NCI-H510A treated with DMSO at 0.1 percent for 48 hours (cell line): ENCODE results near the gene CXXC5.
A peak's percentile ranks its signal among the peaks of the same experiment; 100 is the strongest.

Experiments used
- DNase-seq: peaks from one replicate; lab custom pipeline; 2025; lab: John Stamatoyannopoulos, UW

Gene CXXC5

DNA sequence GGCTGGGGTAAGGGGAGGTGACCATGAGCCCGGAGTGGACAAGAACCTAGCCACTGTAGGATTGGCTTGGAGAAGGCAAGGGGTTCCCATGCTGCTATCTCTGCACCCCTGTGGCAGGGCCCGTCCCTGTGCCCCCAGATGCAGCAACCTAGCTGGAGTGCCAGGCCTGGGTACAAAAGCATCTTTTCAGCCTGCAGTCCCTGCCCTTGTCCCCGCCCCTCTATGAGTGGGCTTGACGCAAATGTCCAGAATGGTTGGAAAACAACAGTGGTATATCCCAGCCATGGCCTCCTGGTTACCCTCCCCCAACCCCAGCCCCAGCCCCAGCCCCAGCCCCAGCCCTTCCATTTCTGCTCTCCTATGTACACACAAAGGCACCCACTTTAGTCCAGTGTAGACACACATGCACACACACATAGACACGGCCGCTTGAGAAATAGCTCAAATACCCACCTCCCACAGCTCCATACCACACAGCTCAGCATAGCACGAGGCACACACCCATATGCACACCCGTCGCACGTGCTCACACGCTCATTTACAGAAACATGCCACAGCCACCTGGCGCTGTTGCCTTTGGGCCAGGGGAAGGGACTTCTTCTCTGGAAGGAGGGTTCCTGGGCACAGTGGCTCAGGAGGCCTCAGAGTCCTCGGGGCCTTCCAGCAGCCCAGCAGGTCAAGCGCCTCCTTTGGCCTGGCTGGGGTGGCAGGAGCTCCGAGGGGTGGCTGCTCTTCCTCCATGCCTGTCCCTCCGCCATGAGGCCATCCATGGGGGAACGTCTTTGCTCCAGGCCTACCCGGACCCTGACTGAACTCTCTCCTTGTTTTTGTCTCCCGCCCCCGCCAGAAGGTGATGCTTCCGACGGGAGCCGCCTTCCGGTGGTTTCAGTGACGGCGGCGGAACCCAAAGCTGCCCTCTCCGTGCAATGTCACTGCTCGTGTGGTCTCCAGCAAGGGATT is 34.1 kb downstream of the CXXC5 start:
- no peak for DNase-seq

DNA sequence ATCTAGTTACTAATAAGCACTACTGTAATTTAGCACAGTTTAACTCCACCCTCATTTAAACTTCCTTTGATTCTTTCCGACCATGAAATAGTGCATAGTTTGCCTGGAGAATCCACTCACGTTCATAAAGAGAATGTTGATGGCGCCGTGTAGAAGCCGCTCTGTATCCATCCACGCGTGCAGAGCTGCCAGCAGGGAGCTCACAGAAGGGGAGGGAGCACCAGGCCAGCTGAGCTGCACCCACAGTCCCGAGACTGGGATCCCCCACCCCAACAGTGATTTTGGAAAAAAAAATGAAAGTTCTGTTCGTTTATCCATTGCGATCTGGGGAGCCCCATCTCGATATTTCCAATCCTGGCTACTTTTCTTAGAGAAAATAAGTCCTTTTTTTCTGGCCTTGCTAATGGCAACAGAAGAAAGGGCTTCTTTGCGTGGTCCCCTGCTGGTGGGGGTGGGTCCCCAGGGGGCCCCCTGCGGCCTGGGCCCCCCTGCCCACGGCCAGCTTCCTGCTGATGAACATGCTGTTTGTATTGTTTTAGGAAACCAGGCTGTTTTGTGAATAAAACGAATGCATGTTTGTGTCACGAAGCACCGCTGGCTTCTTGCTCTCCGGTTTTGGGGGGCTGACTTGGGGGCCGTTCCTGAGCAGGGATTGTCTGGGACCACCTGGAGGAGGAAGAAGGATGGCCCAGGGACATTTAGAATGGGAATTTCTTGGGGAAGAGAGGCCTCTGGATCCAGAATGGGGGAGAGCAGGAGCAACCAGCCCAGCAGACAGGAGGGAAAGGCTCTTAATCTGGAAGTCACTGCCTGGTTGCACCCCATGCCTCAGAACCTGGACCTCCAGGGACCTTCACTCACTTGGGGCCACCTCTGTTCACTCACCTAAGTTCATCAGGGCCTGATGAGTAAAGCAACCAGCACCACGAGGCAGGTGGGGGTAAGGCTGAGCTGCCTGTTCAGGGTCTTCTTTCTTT is 35.4 kb downstream of the CXXC5 start:
- DNase-seq: no peak

DNA sequence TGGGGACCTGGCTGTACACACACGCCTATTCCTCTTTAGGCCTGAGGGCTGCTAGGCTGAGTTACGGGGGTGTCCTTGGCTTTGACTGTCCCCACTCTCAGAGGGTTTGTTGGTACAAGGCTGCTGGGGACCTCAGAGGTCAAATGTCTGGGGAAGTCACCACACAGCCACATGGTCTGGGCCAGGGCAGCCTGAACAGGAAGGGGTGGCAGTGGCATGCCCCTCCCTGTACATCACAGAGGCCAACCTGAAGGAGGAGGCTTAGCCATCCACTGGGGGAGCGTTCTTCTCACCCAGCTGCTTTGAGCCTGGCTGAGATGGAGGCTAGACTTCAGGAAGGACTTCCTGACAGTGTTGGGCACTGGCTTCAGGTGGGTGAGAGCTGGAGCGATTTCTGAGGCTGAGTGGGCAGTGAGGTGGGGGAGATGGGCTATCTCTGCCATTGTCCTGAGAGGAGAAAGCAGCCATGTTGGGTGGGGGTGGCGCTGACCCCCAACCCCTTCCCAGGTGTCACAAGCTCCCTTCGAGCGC is 36.3 kb downstream of the CXXC5 start:
- DNase-seq: no peak

DNA sequence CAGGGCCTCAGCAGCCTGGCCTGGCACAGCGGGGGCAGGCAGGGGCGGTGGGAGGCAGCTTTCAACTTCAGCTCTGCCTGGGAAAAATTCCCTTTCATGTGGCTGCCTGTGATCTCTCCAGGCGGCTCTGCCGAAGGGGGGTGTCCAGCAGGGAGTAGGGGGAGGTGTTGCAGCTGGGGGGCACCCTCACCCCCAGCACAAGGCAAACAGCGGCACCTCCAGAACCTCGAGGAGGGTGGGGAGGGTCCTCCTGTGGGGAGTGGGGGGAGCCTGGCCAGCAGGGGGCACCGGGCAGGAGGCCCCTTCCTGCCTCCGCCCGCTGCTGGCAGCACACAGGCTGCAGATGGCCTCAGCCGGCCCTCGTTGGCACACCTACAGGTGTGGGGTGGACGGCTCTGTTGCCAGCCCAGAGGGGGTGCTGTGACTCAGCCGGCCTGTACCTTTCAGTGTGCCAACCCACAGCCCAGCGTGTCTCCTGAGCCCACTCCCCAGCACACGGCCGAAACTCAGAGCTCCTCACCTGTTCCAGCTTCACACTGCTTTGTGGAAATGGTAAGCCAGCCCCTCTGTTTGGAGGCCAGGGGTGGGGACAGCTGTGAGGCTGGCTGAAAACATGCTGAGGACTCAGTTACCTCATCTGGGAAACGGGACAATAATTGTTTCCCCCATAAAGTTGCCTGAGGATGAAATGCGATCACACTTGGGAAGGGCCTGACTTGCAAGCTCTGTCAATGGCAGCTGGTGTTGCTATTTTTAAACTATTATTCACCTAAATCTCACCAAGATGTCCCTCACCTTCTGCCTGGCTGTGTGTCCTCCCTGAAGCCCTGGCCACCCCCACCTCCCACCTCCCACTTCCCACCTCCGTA is 37.0 kb downstream of the CXXC5 start:
- DNase-seq: no peak

DNA sequence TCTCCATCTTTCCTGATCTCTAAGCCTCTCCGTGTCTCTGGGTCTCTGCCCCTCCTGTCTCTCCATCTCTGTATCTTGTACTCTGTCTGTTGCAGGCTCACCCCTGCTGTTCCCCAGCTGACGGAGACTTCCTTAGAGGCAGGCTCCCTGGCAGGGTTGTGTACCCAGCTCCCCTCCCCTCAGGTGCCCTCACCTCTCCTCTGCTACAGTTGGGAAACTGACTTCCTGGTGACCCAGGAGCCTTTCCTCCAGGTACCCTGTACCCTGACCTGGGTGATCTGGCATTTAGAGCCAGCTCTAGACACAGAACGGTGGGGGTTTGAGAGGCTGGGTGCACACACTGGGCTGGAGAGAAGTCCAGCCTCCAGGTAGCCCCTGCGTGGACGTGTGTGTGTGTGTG is 37.7 kb downstream of the CXXC5 start:
- no peak for DNase-seq

DNA sequence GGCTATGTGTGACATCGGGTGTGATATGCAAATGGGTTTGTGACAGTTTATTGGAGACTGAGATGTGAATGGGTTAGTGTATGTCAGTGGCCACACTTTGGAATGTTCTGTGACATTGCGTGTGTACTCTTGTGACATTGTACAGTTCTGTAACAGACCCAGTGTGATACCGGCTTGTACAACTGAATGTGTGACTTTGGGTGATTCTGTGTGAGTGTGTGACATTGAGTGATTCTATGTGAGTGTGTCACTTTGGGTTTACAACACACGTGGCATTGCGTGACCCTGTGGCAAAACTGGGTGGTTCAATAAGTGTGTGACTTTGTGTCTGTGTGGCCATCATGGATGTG is 38.2 kb downstream of the CXXC5 start:
- no peak for DNase-seq

DNA sequence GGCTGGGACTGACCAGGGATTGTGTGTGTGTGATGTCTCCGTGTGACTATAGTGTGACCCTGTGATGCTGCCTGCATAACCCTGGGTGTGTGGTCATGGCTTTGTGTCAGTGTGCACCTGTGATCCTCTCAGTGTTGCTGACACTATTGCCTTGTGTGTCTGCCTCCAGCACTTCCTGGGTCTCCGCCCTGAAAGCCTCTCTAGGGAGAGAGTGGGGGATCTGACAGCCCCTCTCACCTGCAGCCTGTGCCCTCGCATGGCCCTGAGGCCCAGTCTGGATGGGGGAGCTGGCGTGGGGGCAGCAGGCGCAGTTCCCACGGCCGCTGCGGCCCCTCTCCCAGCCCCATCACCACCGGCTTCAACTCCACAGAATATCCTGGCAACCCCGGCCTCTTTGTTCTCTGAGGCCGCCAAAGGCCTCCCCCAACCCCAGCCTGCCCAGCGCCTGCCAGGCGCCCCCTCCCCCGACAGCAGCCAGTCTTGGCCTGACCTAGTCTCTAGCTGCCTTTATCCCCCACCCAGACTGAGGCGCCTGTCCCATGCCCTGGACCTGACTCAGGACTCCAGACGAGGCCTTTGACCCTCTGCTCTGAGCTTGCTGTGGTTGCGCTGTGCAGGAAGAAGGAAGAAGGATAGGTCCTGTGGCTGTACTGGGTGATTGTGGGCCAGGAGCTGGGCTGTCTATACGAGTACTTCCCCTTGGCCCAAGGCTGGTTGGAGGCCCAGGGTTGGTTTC is 38.7 kb downstream of the CXXC5 start:
- no peak for DNase-seq

DNA sequence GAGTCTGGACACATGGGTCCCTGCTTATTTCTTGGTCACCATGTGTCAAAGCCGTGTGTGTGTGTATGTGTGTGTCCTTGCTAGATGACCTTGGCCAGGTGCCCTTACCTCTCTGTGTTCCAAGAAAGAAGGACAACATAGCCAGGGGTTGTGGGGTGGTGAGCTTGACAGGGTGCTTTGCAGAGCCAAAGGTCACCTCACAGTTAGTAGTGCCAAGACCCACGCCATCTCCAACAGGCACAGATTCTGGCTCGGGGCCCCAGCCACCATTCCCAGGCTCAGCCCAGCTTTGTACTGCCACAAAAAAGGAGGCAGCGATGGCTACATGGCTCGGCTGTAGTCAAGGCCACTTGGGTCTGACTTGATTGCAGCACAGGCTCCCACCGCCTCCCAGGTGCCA is 39.5 kb downstream of the CXXC5 start:
- DNase-seq: no peak

DNA sequence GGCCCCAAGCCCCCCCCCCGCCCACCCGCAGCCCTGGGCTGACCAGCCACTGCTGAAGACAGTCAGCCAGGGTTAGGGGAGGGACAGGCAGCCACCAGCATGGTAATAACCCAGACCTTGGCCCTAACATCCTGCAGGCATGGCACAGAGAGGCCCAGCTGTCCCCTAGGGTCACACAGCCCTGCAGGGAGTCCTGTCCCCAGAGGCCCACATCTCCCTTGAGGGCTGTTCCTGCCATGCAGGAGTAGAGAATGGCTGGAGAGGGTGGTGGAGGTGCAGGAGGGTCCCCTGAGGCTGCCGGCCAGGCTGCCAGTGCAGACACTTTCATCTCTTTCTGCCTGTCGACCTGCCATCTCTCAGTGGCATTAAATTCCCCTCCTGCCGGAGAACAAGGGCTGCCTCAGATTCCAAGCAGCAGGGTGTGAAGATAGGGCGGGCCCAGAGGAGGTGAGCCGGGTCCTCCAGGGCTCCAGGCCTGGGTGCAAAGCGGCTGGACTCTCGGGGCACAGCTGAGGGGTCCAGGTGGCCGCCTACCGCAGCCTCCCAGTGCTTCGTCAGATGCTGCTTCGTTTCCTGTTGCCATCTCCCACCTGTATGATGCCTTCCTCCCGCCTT is 40.0 kb downstream of the CXXC5 start:
- DNase-seq: no peak

DNA sequence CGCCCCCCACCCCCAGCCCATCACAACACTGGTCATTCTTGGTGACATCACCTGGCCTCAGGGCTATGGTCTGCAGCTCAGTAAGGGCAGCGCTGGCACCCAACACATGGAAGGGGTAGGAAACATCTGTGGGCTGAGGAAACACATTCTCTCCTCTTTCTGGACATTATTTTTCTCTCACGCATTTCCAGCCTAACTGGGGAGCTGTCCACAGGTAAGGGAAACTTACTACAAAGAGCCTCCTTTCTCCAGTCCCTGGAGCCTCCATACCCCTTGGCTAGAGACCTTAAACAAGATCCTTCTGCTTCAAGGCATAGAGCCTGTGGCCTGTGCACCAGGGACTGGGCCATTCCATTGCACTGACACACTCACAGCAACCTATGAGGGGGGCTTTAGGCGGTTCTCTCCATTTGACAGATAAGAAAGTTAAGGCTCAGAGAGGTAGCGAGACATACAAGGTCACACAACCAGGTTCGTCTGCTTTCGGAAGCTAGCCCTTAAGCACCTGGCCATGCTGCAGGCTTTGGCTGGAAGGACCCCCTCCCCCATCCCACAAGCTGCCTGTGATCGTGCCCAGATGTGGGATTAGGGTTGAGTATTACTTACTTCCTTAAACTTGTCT is 40.7 kb downstream of the CXXC5 start:
- DNase-seq: no peak

DNA sequence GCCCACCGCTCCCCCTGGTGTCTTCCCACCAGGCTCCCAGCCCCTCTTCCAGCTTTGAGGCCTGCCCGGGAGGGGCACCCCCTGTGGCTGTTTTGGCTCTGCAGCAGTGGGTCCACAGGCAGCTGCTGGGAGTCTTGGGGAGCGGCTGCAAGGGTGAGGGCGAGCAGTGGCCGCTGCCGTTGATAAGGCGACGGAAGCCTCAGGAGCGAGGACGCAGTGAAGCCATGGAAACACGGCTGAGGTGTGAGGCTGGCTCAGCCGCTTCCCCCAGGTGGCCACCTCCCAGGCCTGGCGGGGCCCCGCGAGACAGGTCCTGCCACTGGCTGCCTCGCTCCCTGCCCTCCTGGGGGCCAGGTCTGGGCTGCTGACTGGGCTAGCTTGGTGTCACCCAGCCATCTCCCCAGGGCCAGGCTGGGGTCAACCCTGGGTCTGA is 41.5 kb downstream of the CXXC5 start:
- no peak for DNase-seq

DNA sequence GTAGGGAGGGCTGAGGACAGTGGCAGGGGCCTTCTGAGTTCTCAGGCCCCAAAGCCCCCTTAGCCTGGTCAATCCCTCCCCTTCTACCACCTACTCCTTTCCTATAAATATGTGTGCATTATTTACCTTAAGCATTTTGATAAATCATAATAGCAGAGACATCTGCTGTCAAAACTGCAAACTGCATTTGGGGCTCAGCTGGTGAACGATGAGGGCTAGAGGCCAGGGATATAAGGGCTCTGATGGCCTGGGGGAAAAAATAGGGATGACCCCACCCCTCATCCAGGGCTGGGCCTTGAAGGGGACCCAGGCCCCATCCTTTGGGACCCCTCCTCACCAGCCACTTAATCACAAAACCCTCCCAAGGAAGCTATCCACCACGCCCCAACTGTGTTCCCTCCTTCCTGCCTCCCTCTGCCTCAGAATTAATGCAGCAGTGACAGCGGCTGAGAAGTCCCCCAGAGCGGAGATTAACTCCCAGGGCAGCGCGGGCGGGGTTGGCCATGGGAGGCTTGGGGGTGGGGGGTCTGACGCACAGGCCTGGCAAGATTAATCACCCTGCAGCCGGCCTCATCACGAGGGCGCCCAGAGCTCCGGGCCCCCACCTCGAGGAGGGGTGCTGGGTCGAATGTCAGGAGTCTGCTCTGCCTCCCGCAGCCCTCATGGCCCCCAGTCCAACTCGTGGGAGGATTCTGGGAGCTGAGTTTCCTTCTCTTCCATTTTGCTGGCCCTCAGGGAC is 42.1 kb downstream of the CXXC5 start:
- DNase-seq: peak; percentile 3

DNA sequence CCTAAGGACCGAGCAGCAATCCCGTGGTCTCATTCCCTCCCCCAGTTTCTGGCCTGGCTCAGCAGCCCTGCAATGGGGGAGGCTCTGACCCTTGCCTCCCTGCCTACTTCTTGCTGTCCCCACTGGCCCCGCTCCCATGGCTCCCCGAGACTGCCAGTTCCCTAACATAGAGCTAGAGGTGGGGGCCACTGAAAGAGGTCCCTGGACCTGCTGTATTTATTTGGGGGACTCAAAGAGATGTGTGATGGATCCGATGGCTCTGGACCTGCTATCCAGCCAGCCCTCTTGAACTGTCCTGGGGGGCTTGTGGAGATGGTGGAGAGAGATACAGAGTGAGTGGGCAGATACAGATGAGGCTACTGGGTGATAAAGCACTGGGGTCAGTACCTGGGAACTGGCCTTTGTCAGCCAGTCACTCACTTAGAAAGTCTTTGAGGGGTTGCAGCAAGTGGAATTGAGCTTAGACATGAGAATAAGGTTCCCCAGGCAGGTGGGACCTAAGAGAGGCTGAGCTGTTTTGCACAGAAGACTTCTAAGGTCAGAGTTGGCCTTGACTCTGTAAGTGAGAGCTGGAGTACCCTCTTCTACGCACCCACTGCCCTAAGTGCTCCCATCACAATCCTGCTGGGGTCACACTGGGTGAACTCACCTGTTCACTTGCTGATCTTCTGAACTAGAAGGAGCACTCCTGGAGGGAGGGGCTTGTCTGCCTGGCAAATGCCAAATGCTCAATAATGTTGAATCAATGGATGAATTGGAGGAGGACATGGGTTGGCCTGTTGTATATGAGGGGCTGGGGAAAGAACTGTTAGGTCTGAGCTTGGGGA is 42.9 kb downstream of the CXXC5 start:
- DNase-seq: no peak

DNA sequence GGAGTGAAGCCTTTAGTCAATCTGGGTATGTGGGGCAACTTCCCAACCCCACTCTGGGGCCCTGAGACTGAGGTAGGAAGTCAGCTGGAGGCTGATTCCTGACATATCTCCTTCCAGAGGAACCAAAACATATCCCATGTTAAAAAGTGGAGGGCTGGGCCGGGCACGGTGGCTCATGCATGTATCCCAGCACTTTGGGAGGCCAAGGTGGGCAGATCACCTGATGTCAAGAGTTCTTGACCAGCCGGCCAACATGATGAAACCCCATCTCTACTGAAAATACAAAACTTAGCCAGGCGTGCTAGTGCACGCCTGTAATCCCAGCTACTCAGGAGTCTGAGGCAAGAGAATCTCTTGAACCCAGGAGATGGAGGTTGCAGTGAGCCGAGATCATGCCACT is 44.0 kb downstream of the CXXC5 start:
- DNase-seq: no peak

DNA sequence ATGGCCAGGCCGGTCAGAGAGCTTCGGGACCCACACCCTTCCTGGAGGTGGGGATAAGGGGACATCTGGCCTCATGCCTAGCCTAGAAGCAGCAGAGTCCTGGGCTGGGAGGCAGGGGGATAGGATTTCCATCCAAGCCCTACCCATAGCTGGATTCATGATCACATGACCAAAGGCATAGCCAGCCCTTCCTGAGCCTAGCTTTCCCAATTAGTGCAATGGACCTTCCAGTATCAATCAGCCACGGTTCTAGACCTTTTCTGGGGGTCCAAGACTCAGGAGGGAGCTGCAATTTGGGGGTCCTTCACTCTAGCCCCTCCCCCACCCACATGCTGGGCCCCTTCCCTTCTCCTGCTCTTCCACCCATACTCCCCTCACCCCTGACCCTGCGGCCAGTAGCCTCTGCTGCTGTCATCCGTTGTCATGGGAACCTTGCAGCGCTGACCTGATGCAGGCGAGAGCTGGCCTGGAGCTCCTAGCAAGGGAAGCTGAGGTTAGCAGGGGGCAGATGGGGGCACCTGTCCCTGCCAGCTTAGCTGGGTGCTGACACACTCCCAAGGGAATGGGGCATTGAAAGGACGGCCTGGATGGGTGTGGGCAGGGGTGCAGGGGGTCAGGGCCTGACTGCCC is 44.6 kb downstream of the CXXC5 start:
- DNase-seq: no peak

DNA sequence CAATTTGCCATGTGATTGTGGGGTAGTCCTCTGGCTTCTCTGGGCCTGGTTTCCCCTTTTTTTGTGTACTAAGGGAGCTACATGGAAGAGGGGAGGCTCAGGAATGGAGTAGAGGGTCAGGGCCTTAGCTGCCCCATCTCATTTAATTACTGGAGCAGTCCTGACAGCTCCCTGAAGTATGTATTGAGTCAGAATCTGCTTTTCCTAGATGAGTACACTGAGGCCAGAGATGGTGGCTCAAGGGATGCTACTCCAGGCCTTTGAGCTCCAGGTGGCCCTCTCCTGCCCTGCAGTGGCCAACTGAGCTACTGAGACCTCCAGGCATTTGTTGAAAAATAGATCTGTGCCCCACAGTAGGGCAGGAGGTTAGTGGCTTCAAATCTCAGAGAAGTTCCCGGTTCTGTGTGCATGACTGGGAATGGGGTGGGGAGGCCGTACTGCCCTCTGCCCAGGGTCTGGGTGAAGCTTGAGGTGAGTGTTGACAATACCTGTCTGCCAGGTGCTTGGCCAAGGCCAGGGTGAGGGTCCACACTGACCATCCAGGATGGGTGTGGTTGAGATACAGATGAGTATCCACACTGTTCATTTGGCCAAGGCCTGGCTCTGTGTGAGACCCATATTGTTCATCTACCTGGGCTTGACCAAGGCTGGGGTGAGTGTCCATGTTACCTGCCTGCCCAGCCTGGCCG is 45.7 kb downstream of the CXXC5 start:
- DNase-seq: no peak

DNA sequence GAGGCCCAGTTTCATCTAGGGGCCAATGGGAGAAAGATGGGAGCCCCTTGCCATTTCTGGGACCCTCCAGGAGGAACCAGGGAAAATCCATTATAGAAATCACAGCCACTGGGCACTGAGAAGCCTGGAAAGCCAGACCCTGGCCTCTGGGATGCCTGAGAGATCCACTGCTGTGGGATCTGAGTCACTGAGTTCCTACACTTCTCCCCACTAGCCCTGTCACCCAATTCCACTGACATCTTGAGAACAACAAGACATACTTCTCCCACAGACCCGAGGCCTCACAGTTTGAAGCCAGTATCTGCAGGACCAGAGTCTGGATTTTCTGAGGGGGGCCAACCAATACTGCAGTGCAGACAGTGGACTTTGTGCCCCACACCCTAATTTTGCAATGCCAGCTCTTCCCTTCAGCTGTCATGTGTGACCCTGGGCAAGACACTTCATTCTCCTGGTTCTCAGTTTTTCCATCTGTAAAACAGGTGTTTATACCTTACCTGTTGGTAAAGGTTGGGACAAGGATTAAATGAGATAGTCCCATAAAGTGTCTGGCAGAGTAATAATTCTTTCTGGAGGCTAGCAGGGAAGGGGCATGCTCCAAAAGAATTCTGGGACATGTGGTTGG is 46.5 kb downstream of the CXXC5 start:
- no peak for DNase-seq
